HepG2 (cell line): Measurements from ENCODE around the gene DSC2. TPM values are rescaled to one million over a fixed set of nuclear protein-coding genes. Genes with fewer than 3 reads are reported as not detected.

Experiments
- CEBPB ChIP-seq: IDR thresholded peaks from 2 replicates; pipeline ENCODE4 v1.6.1; 2011; ENCODE audit warnings: low read depth, low read length, improper control_type of control experiment, borderline replicate concordance
- CENPX ChIP-seq: sonication (generic); formaldehyde crosslinking; IDR thresholded peaks from 2 replicates; pipeline ENCODE4 v1.9.0; 2021; ENCODE audit warnings: mild to moderate bottlenecking, missing genetic modification reagents, moderate library complexity
- EHMT2 ChIP-seq: fragments of 200-600 bp; sonication (generic); IDR thresholded peaks from 2 replicates; pipeline ENCODE4 v1.7.0; 2017; ENCODE audit warnings: antibody characterized with exemption, low read depth, low read length, borderline replicate concordance
- FOXA3 ChIP-seq: IDR thresholded peaks from 2 replicates; pipeline ENCODE4 v1.6.1; 2016; ENCODE audit warnings: missing genetic modification reagents, missing compliant biosample characterization
- JDP2 ChIP-seq: sonication (generic); formaldehyde crosslinking; IDR thresholded peaks from 2 replicates; pipeline ENCODE4 v1.8.1; 2022; ENCODE audit warnings: missing genetic modification reagents, borderline replicate concordance
- NCOA1 ChIP-seq: sonication (generic); formaldehyde crosslinking; IDR thresholded peaks from 2 replicates; pipeline ENCODE4 v1.9.0; 2021; ENCODE audit warnings: missing genetic modification reagents
- RBAK ChIP-seq: sonication (generic); formaldehyde crosslinking; IDR thresholded peaks from 2 replicates; pipeline ENCODE4 v1.5.1; 2020; ENCODE audit warnings: mild to moderate bottlenecking, missing genetic modification reagents
- RBFOX2 ChIP-seq: fragments of 200-400 bp; formaldehyde crosslinking; IDR thresholded peaks from 2 replicates; pipeline ENCODE4 v1.6.1; 2017; ENCODE audit warnings: low read depth, mild to moderate bottlenecking, low read length
- RCOR2 ChIP-seq: IDR thresholded peaks from 2 replicates; pipeline ENCODE4 v1.6.1; 2016; ENCODE audit warnings: missing biosample characterization, missing genetic modification reagents
- TCF12 ChIP-seq, 2 experiments: fragments of 450-650 bp in 1 of 2; sonication (generic) in 1 of 2; formaldehyde crosslinking in 1 of 2; IDR thresholded peaks; 2 replicates each; pipeline versions ENCODE4 v1.6.1 to v1.8.0; 2017 to 2022; ENCODE audit warnings: antibody characterized with exemption in 1 of 2, mild to moderate bottlenecking in 1 of 2, missing genetic modification reagents in 1 of 2, moderate library complexity in 1 of 2
- ZFP82 ChIP-seq: sonication (generic); formaldehyde crosslinking; IDR thresholded peaks from 2 replicates; pipeline ENCODE4 v1.5.1; 2020; ENCODE audit warnings: mild to moderate bottlenecking, missing genetic modification reagents, borderline replicate concordance
- ZMYM2 ChIP-seq: sonication (generic); formaldehyde crosslinking; IDR thresholded peaks from 2 replicates; pipeline ENCODE4 v1.8.0; 2022; ENCODE audit warnings: mild to moderate bottlenecking, missing genetic modification reagents
- ZNF205 ChIP-seq: IDR thresholded peaks from 2 replicates; pipeline ENCODE4 v1.6.1; 2018; ENCODE audit warnings: missing biosample characterization, missing genetic modification reagents
- ZNF207 ChIP-seq: fragments of 450-650 bp; IDR thresholded peaks from 2 replicates; pipeline ENCODE4 v1.6.1; 2016; ENCODE audit warnings: antibody characterized with exemption, borderline replicate concordance
- ZNF274 ChIP-seq: sonication (generic); formaldehyde crosslinking; IDR thresholded peaks from 2 replicates; pipeline ENCODE4 v1.5.1; 2020; ENCODE audit warnings: mild to moderate bottlenecking, missing genetic modification reagents
- ZNF510 ChIP-seq: sonication (generic); formaldehyde crosslinking; IDR thresholded peaks from 2 replicates; pipeline ENCODE4 v1.4.0; 2020; ENCODE audit warnings: low read depth, mild to moderate bottlenecking, missing genetic modification reagents
- ZNF549 ChIP-seq: sonication (generic); formaldehyde crosslinking; IDR thresholded peaks from 2 replicates; pipeline ENCODE4 v1.5.0; 2020; ENCODE audit warnings: missing genetic modification reagents
- ZNF562 ChIP-seq: sonication (generic); formaldehyde crosslinking; IDR thresholded peaks from 2 replicates; pipeline ENCODE4 v1.8.0; 2022; ENCODE audit warnings: missing genetic modification reagents, borderline replicate concordance
- ZNF746 ChIP-seq: sonication (generic); formaldehyde crosslinking; IDR thresholded peaks from 2 replicates; pipeline ENCODE4 v1.8.0; 2022; ENCODE audit warnings: mild to moderate bottlenecking, missing genetic modification reagents
- ZNF747 ChIP-seq: sonication (generic); formaldehyde crosslinking; IDR thresholded peaks from 2 replicates; pipeline ENCODE4 v1.8.1; 2023; ENCODE audit warnings: missing genetic modification reagents, mild to moderate bottlenecking, borderline replicate concordance
- ZNF775 ChIP-seq: sonication (generic); formaldehyde crosslinking; IDR thresholded peaks from 2 replicates; pipeline ENCODE4 v1.4.0; 2020; ENCODE audit warnings: missing genetic modification reagents, mild to moderate bottlenecking, moderate library complexity, borderline replicate concordance
- polyA plus RNA-seq, 8 experiments: library from polyadenylated mRNA; depleted of rRNA in 3 of 8; stranded (reverse) in 7 of 8; unstranded in 1 of 8; fragments of >200 nt; fragmentation: Illumina TruSeq in 4 of 8; extraction: Trizol in 4 of 8; gene quantifications; 2 replicates each; pipeline versions ENCODE4 v1.2.1 to v1.2.3, GENCODE V29; 2011 to 2016; ENCODE audit warnings: low read depth in 4 of 8, missing spikeins in 1 of 8, mixed read lengths in 1 of 8; ENCODE audit not compliant: insufficient read depth in 1 of 8
- total RNA-seq, 5 experiments: library from RNA; depleted of rRNA; stranded (reverse); fragments of >200 nt; fragmentation: Illumina TruSeq; extraction: Trizol; gene quantifications; 2 replicates each; pipeline ENCODE4 v1.2.3, GENCODE V29; 2016; ENCODE audit warnings: low read depth in 1 of 5
- TF ChIP-seq, protein P1 (sequence below): sonication (generic); formaldehyde crosslinking; conservative IDR thresholded peaks from 2 replicates; pipeline ENCODE4 v1.8.0; 2022; ENCODE audit warnings: mild to moderate bottlenecking, moderate library complexity, missing genetic modification reagents
- TF ChIP-seq, protein P2 (sequence below): sonication (generic); formaldehyde crosslinking; IDR thresholded peaks from 2 replicates; pipeline ENCODE4 v1.5.1; 2020; ENCODE audit warnings: mild to moderate bottlenecking, missing genetic modification reagents, moderate library complexity

DSC2 gene
- total and polyA plus RNA-seq, 2 of the 13 experiments (the other 11 are each of a cell fraction or from before 2014, with no cell fraction given), result 7.2 to 24.9 TPM

DNA sequence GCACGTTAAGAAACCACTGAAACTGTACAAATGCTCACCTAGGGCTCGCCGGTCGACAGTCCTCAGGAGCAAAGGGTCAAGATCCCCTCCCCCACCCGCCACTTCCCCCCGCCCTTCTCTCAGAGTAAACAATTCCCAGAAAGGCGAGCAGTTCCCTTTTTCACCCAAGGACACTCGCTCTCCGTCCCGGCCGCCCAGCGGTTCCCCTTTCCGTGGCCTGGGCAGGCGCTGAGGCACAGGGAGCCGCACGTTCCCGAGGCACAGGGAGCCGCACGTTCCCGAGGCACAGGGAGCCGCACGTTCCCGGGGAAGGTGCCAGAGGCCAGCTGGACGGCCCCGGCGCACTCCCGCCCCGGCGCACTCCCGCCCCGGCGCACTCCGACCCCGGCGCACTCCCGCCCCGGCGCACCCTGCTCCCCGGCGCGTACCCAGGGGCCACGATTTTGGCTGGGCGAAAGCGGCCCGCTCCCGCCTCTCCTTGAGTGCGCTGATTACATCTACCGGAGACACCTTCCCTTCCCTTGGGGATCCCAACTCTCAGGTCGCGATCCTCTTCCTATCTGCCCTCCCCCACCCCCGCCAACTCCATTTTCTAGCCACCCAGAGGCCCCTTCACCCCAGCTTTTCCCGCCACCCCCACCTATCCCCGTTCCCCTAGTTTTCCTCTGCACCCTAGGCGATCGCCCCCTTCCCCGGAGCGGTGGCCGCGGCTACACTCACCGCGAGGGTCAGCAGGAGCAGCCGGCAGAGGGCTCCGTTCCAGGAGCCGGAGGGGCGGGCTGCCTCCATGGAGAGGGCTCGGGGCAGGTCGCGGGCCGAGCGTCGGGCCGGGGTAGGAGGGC lies 817 bp downstream of the DSC2 start (continued):
- no peak for TF ChIP-seq ZNF747
- TF ChIP-seq, protein P1, sequence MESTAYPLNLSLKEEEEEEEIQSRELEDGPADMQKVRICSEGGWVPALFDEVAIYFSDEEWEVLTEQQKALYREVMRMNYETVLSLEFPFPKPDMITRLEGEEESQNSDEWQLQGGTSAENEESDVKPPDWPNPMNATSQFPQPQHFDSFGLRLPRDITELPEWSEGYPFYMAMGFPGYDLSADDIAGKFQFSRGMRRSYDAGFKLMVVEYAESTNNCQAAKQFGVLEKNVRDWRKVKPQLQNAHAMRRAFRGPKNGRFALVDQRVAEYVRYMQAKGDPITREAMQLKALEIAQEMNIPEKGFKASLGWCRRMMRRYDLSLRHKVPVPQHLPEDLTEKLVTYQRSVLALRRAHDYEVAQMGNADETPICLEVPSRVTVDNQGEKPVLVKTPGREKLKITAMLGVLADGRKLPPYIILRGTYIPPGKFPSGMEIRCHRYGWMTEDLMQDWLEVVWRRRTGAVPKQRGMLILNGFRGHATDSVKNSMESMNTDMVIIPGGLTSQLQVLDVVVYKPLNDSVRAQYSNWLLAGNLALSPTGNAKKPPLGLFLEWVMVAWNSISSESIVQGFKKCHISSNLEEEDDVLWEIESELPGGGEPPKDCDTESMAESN (CRISPR knock-in tag), result no peak; the same call in 1 of the 2 replicates
- TF ChIP-seq NCOA1 (CRISPR knock-in tag), result 0 out of 2 replicates have a peak, but pooled peaks have one; percentile 31
- no peak for TF ChIP-seq RBAK
- TF ChIP-seq CENPX (CRISPR knock-in tag), result no peak
- TF ChIP-seq JDP2 (CRISPR knock-in tag), result no peak; the same call in 1 of the 2 replicates
- TF ChIP-seq CEBPB, result no peak
- TF ChIP-seq ZNF562 (CRISPR knock-in tag), result no peak
- TF ChIP-seq RCOR2, result no peak
- TF ChIP-seq TCF12 (IDR thresholded peaks at IDR 0.05), result no peak
- peak; percentile 52 for TF ChIP-seq TCF12 (CRISPR knock-in tag; IDR thresholded peaks at IDR 0.05)
- TF ChIP-seq RBFOX2, result peak; percentile 96
- TF ChIP-seq, protein P2, sequence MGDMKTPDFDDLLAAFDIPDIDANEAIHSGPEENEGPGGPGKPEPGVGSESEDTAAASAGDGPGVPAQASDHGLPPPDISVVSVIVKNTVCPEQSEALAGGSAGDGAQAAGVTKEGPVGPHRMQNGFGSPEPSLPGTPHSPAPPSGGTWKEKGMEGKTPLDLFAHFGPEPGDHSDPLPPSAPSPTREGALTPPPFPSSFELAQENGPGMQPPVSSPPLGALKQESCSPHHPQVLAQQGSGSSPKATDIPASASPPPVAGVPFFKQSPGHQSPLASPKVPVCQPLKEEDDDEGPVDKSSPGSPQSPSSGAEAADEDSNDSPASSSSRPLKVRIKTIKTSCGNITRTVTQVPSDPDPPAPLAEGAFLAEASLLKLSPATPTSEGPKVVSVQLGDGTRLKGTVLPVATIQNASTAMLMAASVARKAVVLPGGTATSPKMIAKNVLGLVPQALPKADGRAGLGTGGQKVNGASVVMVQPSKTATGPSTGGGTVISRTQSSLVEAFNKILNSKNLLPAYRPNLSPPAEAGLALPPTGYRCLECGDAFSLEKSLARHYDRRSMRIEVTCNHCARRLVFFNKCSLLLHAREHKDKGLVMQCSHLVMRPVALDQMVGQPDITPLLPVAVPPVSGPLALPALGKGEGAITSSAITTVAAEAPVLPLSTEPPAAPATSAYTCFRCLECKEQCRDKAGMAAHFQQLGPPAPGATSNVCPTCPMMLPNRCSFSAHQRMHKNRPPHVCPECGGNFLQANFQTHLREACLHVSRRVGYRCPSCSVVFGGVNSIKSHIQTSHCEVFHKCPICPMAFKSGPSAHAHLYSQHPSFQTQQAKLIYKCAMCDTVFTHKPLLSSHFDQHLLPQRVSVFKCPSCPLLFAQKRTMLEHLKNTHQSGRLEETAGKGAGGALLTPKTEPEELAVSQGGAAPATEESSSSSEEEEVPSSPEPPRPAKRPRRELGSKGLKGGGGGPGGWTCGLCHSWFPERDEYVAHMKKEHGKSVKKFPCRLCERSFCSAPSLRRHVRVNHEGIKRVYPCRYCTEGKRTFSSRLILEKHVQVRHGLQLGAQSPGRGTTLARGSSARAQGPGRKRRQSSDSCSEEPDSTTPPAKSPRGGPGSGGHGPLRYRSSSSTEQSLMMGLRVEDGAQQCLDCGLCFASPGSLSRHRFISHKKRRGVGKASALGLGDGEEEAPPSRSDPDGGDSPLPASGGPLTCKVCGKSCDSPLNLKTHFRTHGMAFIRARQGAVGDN (CRISPR knock-in tag), result peak; percentile 69
- peak; percentile 51; the same call in 1 of the 2 replicates for TF ChIP-seq FOXA3 (CRISPR knock-in tag)
- TF ChIP-seq ZNF207, result no peak
- no peak for TF ChIP-seq ZNF205 (CRISPR knock-in tag)
- TF ChIP-seq ZMYM2, result no peak
- TF ChIP-seq ZNF549 (CRISPR knock-in tag), result no peak
- TF ChIP-seq ZFP82 (CRISPR knock-in tag), result peak; percentile 48; the same call in 1 of the 2 replicates
- TF ChIP-seq EHMT2, result no peak
- peak; percentile 20; the same call in 1 of the 2 replicates for TF ChIP-seq ZNF746 (CRISPR knock-in tag)
- TF ChIP-seq ZNF510, result no peak
- no peak for TF ChIP-seq ZNF775
- peak; percentile 24; the same call in 1 of the 2 replicates for TF ChIP-seq ZNF274 (CRISPR knock-in tag)
